Activated CD8-positive, alpha-beta memory T cell treated with anti-CD3 and anti-CD28 coated beads, Interleukin-2, amount 50 U/mL, for 24 hours (primary cell): ENCODE data around the gene ANKRD33.

ENCODE experiments used
- DNase-seq: peaks from one replicate; pipeline ENCODE4 v3.0.0-alpha.2; 2020; ENCODE audit errors: extremely low read depth

Gene ANKRD33

DNA sequence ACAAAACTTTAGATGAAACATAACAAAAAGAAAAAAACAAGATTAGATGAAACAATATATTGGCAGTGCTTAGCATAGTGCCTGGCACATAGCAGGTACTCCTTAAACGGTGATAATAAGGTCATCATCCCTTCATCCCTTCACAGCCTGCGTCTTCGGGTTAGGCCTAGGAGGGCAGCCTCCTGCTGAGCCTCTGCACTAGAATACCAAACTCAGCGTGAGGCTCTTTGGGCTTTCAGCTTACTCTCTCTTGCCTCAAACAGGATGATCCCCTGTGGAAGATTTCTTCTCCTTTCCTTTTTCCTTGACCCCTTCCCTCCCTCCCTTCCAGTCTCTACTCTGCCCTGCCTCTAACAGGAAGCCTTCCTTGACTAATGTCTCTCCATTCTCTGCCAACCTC, 25.0 kb upstream of the ANKRD33 start:
- no peak for DNase-seq

DNA sequence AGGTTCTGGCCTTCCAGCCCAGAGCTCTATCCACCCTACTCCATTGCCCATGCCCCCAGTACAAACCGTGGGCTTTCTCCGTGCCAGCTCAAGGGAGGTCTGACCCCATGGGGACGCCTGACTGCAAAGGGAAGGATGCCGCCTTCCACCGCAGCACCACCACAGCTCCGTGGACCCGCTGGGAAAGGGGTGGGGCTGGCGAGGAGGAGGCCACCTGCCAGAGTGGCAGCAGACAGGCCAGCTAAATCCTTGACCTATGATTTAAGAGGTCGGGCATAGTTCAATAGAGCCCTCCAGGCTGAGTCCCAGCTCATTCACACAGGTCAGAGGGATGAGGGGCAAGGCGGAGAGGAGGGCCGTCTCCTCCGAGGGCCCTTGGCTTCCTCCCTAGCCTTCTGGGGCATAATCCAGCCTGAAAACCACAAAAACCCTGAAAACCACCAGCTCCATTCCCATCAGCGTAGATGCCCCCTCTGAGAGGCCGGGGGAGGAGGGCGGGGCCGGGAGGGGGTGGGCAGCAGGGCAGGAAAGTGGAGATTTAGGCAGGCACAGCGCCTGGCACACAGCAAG, 24.5 kb upstream of the ANKRD33 start:
- no peak for DNase-seq

DNA sequence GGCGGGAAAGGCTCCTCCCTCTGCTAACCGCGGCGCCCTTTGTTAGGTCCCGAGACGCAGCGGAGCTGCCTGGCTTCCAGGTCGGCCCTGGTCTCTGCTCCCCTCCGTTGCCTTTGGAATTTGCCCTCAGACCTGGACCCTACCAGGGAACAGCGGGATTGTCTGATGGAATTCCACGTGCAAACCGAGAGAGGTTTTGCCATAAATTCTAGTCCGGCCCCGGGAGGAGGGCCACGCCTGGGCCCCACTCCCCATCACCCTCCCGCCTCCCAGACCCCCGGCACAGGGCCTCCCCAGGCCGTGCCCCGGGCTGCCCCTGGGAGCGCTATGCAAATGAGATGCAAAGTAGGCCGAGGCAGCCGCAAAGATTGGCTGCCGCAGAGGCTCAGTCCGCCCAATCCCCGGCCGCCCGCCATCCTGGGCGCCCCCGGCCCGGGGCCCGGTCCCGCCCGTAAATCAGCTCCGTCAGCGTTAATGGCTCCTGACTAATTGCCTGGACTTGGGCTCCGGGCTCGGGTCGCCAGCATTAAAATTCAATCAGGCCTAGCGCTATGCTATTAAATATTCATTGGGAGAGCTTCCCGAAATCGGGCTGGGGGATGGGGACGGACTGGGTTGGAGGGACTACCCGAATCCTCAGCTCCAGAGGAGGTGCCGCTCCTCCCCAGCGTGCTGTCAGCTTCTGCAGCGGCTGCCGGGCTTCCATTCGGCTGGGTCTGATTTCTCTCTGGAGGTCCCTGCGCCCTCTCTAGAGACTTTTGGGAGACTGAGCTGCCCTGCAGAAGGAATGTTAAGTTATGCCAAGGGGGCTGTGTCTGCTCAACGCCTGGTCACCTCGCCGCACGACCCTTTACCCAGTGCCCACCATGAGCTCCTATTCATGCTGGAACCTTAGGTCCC, 23.7 kb upstream of the ANKRD33 start:
- no peak for DNase-seq

DNA sequence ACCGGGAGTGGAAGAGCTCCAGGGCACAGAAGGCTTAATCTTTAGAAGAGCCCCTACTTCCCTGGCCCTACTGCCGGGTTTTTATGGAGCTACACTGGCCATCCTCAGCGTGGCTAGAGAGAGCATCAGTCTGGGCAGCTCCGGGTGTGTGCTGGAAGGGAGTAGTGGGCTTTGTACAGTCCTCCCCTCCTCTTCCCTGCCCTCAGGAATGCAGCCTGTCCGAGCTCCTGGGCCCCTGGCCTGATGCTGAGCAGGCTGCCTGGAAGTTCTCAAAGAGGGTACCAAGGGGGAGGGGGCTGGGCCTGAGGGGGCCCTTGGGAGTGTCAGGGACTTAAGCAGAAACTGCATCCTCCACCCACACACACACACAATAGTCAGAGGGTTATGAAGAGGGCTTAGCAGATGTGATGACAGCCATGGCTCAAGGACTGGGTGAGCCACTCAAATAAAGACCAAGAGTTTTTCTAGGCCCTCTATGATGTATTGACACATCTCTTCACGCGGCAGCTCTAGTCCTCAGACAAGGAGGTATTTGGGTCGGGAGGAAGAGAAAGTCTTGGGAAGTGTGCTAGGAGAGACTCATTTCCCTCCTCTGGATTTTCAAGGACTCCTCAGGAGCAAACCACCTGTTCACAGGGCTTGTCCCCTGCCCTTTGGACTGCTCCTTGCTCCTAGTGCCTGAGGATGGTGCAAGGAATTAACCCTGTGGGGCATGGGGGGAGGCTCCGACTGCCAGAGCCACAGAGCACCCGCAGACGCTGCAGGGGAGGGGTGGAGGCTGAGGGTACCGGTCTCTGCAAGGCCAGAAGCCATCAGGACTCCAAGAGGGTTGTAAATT, 22.9 kb upstream of the ANKRD33 start:
- DNase-seq, result no peak

DNA sequence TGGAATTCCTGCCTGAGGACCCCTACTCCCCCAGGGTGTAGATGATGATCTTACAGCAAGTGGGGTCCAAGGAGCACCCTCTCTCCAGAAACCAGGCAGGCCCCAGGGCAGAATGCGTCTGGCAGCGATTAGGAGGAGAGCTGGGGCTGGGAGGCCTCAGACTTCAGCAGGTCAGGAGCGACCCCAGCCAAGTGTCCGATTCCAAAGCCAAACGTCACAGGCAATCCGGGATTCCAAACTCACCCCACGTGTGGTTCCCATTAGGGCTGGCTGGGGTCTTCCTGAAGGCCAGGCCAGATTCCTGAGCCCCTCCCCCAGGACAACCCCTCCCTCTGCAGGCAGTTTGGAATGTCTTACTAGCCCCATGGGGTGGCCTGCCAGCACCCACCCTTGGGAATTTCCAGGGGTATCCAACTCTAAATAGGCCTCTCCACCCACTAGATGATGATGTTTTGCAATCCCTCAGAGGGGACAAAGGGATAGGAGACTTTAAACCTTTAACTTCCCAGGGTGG, 22.1 kb upstream of the ANKRD33 start:
- no peak for DNase-seq

DNA sequence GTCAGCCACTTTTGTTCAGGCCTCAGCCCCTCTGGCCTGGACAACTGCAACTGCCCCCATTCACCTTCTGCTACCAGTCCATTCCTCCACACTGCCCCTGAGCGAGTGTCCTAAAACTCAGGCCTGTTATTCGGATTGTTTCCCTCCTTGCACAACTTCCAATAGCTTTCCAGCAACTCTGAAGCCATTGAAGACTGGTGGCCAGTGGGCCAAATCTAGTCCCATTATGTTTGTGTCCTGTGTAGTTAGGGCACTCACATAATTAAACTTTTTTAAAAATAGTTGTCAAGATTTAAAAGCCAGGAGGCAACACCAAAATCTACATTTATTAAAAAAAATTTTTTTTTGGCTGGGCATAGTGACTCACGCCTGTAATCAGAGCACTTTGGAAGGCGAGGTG, 21.6 kb upstream of the ANKRD33 start:
- DNase-seq, result no peak

DNA sequence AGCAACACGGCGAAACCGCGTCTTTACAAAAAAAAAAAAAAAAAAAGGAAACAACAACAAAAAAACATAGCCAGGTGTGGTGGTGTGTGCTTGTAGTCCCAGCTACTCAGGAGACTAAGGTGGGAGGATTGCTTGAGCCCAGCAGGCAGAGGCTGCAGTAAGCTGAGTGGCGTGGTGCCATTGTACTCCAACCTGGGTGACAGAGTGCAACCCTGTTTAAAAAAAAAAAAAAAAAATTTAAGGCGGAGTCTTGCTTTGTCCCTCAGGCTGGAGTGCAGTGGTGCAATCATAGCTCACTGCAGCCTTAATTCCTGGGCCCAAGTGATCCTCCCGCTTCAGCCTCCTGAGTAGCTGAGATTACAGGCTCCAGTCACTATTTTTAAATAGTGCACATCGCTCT, 21.1 kb upstream of the ANKRD33 start:
- DNase-seq, result no peak

DNA sequence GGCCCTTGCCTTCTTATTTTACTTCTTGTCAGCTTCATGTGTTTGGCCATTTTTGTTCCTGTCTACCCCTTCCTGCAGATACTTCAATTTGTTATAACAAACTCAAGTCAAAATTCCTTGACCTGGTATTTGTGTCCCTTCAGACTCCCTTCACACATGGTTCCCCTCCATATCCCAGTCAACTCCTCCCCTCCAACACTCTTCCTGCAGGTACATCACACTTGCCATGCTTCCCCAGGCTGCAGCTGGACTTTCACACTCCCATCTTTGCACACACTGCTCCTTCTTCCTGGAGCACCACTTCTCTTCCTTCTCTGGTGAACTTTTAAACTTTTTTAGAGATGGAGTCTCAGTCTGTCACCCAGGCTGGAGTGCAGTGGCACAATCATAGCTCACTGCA, 20.5 kb upstream of the ANKRD33 start:
- no peak for DNase-seq

DNA sequence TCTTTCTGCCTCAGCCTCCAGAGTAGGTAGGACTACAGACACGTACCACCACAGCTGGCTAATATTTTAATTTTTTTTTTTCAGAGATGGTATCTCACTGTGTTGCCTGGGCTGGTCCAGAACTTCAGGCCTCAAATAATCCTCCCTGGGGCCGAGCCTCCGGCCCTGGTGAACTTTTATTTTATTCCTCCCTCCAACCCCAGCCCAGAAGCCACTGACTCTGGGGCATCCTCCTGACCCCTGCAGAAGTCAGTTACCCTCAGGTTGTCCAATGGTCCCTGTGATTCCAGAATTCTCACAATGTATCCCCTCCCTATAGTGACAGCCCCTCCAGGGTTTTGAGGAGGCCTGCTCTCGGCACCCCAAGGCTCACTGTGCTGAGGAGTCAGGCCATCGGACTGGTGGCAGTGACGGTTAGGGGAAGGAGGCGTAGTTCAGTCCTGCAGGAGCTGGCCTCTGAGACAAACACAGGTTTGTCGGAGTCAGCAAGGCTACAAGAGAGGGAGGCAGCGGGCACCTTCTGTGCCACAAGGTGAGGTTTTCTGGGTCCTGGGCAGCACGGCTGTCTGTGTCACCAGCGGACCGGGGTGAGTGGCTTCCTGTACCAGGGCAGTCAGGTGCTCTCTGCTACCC, 20.0 kb upstream of the ANKRD33 start:
- no peak for DNase-seq

DNA sequence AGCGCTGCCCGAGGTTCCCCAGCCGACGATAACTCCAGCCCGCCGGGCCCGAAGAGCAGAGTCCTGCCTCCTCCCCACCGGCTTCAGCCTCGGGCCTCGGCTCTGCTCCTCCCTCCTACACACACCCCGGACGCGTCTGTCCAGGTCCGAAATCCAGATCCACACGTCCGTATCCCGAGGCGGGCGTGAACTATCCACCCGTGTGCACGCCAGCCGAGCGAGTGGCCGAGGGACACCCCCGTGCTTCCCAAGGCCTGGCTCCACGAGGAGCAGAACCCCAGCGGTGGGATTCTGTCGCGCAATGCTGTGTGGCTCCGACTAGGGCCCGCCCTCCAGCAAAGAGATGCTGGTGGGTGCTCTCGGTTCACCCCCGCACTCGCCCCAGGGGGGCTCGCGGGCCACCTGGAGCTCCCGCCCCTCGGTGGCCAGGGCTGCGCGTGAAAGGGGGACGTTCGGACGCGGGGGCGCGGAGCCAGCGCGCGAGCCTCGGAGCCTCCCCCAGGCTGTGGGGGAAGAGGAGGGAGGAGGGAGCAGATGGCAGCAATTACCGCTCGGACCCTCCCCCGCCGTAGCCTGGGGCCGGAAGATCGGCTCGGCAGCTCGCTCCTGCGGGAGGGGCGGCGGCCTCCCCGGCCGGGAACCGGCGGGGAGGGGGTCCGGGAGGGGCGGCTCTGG, 18.9 kb upstream of the ANKRD33 start:
- no peak for DNase-seq

DNA sequence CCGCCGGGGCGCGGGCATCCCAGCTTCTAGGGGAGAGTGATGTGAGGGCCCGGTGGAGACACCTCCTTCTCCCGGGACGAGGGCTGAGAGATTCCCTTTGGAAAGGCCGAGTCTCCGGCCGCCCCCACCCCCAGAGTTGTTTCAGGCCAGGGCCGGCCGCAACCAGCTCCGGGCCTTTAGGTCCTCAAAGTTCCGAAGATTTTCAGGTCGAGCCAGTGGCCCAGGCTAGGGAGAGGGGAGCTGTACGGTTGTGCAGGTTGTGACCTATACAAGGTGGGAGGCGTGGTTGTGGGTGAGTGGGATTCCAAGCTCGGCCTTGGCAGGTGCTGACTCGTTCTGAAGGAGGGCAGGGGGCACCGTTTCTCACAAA, 18.4 kb upstream of the ANKRD33 start:
- DNase-seq, result no peak

DNA sequence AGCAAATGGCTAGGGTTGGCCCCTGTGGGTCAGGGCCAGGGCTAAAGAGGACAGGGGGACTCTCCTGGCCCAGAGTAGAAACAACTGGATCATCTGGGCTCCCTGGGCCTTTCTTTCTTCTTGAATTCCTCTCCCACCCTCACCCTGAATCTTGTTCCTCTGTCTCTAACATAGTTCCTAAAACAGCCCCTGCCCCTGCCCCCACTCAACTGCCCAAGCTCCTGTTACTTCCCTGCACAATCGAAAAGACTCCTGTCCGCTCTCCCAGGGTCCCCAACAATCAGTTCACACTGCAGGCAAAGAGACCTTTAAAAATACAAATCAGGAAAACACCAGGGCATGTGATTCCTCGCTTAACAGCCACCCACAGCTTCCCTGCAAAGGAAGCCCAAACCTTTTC, 18.0 kb upstream of the ANKRD33 start:
- DNase-seq, result no peak

DNA sequence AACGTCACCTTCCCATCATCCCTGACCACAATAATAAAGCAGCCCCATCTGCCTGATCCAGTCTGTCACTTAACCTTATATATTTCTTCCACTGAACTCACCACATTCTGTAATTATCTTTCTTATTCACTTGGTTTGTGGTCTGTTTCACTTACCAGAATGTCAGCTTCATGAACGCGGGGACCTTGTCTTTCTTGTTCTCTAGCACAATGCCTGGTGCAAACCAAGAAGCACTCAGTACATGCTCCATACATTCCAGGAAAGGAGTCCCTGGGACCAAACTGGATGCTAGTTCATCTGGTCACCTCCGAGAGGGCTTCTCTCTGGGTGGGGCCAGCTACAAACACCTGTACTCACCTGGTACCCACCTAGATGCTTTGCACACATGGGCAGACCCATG, 17.4 kb upstream of the ANKRD33 start:
- no peak for DNase-seq

DNA sequence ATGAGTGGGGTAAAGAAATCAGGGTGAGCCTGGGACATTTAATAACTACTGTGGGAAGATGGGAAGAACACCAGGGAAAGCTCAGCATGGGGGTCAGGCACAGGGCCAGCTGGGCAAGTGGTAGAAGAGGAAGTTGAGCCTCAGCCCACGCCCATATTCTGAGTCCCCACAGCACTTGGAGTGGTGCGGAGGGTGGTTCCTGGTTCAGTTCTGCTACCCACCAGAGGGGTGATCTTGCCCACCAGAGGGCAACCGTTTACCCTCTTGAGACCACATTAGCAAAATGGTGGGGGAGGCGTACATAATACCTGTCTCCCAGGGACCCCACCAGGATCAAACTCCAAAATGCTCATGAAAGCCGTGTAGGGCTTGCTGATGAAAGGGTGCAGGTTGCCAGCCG, 16.8 kb upstream of the ANKRD33 start:
- DNase-seq, result no peak

DNA sequence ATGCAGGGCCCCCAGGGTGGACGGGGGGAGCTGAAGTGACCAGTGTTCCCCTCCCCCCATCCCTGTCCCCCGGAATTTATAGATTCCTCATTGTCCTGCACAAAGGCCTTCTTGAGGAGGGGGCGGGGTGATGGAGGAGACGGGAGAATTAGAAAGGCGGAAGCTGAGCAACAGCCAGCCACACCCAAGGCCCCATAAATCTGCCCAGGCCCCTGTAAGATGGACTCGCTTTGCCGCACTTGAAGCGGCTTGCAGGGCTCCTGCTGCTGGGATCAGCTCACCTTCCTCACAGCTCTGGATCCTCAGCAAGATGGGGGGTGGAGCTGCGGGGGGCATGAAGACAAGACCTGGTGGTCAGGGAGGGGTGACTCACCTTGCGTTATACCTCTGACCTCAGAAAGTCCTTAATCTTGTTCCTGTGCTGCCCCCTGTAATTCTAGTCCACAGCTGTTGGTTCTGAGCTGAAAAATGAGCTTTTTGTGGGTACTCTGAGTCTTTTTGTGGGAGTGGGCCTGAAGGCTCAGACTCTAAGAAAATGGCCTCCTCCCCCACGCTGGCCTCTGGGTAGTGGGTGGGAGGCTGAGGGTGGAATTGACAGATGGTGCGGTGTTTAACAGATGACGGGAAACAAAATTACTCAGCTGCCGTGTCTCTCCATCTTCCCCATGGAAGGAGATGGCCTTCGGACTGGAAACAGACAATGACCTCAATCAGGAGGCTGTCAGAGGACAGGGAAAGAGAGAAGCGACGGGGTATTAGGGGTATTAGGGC, 15.8 kb upstream of the ANKRD33 start:
- DNase-seq, result no peak

DNA sequence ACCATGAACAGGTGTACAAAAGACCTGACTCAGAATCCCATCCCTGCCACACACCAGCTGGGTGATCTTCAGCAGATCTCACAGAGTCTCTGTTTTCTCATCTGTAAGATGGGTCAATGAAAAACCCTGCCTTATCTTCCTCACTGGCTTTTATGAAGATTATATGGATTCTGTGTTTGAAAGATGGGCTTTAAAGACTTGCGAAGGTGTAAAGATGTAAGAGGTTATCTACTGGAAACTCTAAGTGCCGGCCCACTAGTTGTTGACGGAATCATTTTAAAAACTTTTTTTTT, 15.3 kb upstream of the ANKRD33 start:
- DNase-seq, result no peak

DNA sequence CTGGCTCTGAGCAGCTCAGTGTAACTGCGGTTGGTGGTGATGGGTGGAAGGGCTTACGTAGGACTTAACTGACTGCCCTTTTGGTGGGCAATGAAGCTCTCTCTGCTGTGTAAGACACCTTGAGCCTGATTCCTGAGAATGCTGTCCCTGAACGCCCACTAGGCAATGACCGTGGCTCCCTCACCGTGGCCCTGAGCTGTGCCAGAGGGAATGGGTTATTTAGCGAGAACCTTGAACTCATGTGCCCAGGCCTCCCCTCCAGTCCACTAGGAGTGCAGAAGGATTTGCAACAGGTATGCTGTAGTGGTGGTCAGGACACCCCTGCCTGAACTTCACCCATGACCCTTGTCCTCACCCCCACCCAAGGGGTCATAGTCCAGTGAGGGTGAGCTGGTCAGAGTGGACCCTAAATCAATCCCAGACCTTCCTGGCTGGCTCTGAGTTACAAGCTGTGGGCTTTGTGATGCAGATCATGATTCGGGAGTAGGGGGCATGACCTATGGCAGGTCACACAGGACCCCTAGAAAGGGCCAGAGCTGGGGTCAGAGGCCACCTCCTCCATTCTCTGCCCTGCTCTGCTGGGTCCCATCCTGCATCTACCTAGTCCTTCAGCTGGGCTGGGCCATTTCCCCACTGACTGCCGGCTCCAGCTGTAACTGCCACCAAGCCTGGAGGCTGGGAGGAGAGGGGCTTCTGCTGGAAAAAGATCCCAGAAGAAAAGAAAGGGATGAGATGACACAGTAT, 14.5 kb upstream of the ANKRD33 start:
- no peak for DNase-seq

DNA sequence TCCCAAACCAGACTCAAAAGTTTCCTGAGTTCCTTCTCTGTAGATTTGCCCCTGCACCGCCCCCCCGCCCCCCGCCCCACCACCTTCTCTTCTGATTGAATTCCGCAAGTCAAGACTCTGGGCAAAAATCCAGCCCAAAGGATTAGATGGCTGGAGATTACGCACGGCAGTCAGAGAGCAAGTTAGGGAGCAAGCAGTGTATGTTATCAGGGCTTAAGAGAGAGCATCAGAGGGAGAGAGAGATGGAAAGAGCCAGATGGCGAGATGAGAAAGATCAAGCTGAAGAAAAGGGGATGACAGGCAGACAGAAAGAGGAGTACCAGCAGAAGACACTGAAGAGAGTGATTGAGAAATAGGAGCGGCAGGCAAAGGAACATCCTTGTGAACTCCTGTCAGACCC, 13.9 kb upstream of the ANKRD33 start:
- no peak for DNase-seq

DNA sequence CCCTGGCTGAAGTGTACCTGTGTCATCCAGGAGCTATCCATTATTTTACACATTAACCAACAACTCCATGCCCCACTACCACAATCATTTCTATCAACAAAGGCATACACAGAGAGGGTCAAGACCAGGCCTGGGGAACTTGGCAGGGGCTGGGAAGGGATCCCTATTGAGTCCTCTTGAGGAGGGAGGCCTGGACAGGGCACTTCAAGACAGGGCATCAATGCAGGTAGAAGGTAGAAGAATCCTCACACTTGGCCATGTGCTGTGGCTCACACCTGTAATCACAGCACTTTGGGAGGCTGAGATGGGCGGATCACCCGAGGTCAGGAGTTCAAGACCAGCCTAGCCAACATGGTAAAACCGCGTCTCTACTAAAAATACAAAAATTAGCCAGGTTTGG, 13.4 kb upstream of the ANKRD33 start:
- DNase-seq, result no peak

DNA sequence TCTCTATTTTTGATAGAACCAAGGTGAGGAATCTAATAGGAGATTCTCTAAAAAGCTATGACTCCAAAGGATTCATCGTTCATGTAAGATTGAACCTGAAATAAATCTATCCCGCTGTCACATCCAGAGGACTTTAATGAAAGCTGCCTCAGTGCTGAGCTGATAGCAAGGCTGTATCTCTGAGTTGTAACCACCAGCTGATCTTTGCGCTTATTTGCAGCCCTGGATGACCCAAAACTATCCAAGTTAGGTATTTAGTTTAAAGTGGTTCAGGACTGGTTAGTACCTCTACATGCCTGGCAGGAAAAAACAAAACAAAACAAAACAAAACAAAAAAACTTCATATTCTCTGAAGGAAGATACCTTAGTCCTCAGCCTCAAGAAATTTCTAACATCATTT, 8.8 kb upstream of the ANKRD33 start:
- no peak for DNase-seq
